HG02798 (cell line): Measurements from ENCODE around the gene CTNND2.

Experiments
- ATAC-seq: cut with Tn5 transposase; IDR thresholded peaks from one replicate; pipeline ENCODE4 v1.9.1; 2021; ENCODE audit warnings: mild to moderate bottlenecking; ENCODE audit not compliant: unreplicated experiment, poor library complexity

Gene CTNND2

DNA sequence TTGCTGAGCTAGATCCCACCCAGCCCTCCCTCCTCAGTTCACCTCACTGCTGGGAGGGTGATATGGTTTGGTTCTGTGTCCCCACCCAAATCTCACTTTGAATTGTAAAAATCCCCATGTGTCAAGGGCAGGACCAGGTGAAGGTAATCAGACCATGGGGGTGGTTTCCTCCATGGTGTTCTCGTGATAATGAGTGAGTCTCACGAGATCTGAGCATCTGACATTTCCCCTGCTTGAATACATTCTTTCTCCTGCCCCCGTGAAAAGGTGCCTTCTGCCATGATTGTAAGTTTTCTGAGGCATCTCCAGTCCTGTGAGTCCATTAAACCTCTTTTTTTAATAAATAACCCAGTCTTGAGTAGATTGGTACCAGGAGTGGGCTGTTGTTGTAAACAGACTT is 673.4 kb downstream of the CTNND2 start:
- no peak for ATAC-seq

DNA sequence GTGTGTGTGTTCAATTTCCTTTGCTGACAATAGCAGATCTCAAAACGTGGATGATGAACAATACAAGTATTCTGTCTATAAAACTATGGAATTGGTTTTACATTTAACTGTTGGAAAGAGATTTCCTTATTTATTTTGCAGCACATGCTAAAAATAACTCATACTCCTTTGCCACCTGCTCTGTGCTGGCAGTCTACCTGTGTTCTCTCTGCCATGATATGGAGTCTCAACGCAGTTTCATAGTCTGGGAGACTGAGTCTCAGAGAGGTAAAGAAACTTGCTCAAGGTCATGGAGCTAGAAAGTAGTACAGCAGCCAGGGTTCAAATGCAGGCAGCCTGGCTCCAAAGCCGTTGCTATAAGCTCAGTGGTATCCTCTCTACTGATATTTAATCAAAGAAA is 677.2 kb downstream of the CTNND2 start:
- ATAC-seq: no peak

GRCh38 chr5:11224436-11225187 is 679.6 kb downstream of the CTNND2 start:
- no peak for ATAC-seq

- ATAC-seq: no peak
Observed at GRCh38 chr5:11222169-11222568, 682.1 kb downstream of the CTNND2 start.

DNA sequence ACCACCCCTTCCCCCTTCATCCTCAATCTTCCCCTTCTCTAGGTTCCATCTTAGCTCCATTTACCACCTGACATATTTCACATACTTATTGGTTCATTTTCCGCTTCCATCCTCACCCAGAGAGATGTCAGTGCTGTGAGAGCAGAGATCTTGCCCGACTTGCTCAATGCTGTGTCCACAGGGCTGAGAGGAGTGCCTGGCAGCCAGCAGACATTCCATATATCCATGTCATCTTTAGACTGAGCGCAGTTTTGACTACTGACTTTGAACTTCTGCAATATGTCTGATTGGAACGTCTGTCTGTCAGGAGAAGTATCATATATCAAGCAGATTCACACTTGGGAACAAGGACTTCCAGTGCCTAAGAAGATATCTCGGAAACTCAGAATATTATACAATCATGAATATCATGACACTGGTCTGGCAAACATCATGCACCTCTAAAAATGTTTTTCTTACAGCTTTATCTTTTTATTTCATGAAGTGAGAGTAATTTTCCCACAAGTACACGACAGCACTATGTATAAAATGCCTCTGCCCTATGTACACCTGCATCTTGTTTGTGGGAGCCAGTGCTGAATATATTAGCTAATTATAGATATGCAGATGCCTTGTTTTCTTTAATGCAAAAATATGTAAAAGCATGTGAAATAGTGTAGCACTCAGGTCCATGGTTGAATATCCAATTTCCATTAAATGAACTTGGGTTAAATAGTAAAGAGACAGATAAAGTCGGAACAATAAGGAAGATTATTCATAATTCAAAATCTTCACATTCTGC is 689.2 kb downstream of the CTNND2 start:
- ATAC-seq: no peak

- ATAC-seq: no peak
Observed at GRCh38 chr5:11212706-11213105, 691.5 kb downstream of the CTNND2 start.

DNA sequence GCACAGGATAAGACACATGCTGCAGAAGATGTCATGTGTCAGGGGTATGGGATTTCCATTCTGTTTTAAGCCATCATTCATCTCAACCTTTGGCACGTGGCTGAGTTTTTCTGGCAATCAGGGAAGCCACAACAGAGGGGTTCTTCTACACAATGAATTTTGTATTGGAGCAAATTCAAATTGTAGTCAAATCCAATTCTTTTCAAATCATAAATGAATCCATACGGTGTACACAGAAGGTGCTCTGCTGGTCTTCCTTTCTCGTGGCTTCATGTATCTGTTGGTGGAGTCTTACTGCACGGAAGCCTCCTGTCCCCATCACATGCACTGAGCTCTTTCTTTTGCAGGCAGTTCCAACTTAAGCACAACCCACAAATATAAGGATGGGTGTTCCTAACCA is 706.5 kb downstream of the CTNND2 start:
- ATAC-seq: no peak

- ATAC-seq: no peak
Observed at GRCh38 chr5:11191673-11192072, 712.6 kb downstream of the CTNND2 start.

DNA sequence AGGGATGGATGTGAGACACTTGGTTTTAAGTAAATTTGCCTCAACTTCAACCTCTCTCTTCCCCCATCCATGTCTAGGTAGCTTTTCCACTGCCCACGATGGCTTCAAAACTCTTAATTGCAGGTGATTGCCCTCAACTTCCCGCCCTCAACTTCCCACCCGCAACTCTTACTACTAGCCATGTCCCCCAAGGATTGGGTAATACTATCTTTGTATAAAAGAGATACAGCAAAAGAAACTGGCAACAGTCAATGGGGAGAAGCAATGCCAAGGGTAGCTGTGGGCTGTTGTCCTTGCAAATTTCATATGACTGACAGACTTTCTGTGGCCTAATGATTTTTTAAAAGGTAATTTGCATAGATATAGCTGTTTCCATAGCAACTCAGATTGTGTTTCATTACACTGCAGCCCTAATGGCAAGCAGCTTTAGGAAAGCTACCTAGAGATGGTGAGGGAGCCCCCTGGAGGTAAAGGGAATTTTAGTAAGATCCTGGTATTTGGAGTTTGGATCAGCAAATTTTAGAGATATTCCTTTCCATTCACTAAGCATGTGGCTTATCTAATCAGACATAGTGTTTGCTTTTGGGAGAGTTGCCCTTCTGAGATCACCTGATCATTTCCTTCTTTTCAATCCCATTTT is 721.7 kb downstream of the CTNND2 start:
- ATAC-seq: no peak

- no peak for ATAC-seq
Observed at GRCh38 chr5:11181940-11182339, 722.3 kb downstream of the CTNND2 start.

GRCh38 chr5:11180890-11181289 is 723.4 kb downstream of the CTNND2 start:
- ATAC-seq: no peak

DNA sequence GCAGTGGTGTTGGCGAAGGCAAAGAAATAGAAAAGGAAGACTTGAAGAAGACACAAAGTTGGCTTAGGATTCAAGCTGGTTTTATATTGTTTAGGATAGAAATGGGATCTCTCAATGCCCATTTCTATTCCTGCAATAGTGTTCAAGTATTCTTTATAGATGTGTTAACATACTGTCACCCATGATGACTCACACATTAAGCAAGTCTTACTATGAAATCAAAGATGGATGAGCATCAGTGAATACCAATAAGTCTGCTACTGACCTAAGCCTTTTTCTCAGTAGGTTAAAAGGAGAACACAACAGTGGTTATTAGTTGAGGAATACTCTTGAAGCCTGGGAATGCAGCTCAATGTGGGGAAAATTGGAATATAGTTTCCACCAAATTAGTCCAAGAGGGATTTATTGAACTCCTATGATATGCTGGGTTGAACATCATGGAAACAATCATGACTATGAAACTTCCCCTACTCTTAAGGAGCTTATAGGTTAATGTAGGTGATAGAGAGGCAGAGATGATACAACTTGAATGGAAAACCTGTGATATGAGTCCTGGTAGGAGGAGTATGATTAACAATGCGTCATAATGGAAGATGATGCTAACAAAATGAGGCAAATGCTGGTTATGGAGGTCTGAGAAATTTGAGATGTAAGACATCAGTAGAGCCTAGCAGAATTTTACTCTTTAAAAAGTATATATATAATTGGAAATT is 726.1 kb downstream of the CTNND2 start:
- ATAC-seq: no peak

DNA sequence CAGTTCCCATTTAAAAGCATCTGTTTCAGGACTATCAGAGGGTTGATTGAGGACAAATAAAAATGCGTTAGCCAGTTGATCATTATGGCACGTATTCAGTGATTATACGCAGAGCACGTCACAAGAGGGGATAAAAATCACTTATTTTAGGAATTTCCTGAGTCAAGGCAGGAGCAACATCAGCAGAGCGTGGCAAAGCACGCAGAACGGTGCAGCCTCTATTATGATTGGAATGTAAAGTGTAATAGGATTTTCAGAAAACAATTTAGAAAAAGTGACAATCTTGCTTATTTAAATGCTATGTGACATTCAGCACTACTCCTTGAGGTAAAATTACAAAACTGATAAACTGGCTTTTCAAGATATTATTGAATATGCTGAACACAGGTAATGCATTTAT is 729.7 kb downstream of the CTNND2 start:
- ATAC-seq: no peak

DNA sequence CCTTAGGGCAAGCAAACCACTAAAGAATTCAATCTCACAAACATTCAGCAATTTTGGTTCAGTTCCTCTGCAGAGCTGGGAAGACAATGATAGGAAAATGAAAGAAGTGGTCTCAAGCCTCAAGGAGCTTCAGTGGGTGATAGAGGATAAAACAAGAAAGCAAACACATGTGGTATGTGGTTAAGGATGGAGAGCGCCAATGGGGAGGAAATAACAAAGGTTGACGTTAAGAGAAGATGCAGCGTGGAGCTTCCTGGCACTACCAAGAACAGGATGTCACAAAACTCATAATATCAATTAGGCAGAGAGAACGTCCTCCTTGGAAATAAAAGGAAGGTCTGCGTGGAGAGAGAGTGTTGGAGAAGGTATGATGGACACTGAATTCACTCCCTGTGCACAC is 731.8 kb downstream of the CTNND2 start:
- ATAC-seq: no peak

DNA sequence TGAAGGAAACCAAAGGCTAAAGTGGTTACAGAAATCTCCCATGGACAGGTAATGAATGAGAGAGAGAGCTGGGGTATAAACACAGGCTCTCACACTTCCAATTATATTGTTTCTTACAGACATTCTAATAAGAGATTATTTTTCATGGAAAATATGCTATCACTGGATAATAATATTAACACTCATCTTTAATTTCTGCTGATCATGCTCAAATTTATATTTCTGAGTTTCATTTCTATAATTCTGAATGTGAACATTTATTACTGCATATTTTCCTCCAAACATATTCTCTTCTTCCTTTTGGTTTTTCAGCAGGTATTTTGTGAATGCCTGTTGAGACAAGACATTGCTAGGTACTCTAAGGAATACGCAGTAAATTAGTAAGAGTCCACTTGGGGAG is 733.0 kb downstream of the CTNND2 start:
- no peak for ATAC-seq

DNA sequence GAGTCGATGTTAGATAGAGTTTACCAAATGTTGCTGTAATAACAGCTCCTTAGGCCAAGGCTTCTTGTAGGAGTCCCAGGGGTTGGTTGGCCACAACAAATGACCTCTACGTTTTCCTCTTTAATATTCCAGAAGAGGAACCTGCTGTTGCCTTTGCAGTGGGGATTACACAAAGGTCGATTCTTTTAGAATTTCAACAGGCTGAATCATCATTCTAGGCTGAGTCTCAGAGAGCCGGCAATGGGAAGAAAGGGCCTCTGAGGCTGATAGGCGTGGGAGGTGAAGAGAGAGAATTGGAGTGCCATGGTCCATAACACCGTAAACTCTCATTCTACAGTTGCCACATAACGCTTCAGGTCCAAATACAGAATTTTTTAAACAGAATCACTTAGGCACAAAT is 737.3 kb downstream of the CTNND2 start:
- no peak for ATAC-seq

DNA sequence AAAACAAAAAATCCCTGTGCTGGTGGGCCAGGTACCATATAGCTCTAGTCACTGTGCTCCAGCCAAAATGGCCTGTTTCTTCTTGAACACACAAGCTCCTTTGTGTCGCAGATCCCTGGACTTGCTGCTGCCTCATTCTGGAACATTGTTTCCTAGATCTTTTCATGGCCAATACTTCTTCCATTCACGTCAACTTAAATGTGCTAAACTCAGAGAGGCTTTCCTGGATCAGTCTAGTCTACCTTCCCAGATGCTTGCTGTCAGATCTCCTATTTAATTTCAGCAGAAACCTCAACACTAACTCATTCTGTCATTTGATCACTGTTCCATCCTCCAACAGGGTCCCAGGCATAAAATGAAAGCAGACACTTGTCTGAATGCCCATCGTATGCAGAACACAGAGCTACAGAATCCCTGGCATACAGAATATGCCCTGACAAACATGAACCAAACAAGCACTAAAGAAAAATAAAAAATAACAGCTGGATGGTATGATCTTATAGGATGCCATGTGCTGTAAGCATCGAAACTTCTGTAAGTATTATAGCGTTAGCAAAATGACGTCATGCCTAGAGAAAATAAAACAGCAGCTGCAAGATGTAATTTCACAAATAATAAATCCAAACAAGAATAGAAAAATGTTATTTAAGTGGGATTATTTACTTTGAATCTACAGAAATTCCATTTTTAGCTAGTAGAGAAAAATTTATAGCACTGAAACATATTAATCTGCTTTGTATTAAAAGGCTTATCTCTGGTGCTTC is 739.5 kb downstream of the CTNND2 start:
- no peak for ATAC-seq

GRCh38 chr5:11157132-11157531 is 747.1 kb downstream of the CTNND2 start:
- ATAC-seq: no peak

DNA sequence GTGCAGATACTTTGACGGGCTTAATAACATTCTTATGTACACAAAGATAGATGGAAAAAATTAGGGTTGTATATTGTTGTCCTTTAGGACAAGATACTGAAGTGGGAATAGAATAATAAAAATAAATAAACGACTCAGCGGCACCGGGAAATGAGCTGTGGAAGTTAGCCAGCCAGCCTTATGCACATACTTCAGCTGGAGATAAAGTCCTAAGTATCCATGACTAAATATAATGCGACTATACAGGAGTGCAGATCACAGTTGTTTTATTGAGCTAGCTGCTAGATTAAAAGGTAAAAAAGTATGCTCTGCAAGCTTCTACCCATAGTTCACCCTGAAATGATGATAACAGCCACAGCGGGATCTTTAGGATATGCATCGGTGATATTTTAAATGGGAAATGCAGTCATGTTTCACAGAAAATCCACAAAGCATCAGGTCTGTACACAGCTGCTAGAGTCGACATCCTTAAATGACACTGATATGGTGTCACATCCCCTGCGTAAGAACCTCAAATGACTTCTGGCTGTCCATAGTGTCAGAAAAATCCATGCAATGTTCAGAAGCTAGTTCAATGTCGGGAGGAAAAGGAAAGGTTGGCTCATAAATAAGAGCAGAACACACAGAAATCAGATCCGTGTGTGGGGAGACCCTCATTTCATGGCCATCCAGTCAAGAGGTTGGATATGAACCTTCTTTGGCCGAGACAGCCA is 750.4 kb downstream of the CTNND2 start:
- ATAC-seq: no peak
